T-helper 2 cell treated with Interferon-gamma antibody and Interleukin-4, amounts not matched to agents 5 μg/mL and 100 μg/mL, for 36 hours (primary cell): ENCODE measurements around the gene EPHA3.

ENCODE experiments used
- DNase-seq: peaks from one replicate; pipeline ENCODE4 v3.0.0; 2021; ENCODE audit warnings: low spot score
- H3K27ac Mint-ChIP-seq: one replicate; pipeline ENCODE4 v1.8.0; 2021; ENCODE audit warnings: mild to moderate bottlenecking, mixed read lengths
- H3K27me3 Mint-ChIP-seq: one replicate; pipeline ENCODE4 v1.8.0; 2021; ENCODE audit warnings: low read depth, mixed read lengths
- H3K36me3 Mint-ChIP-seq: one replicate; pipeline ENCODE4 v1.8.0; 2021; ENCODE audit warnings: low read depth, mixed read lengths
- H3K4me1 Mint-ChIP-seq: one replicate; pipeline ENCODE4 v1.8.0; 2021; ENCODE audit warnings: low read depth, mixed read lengths
- H3K4me3 Mint-ChIP-seq: one replicate; pipeline ENCODE4 v1.8.0; 2022; ENCODE audit warnings: mild to moderate bottlenecking, moderate library complexity, mixed read lengths
- H3K9me3 Mint-ChIP-seq: one replicate; pipeline ENCODE4 v1.8.0; 2021; ENCODE audit warnings: mixed read lengths

Gene EPHA3

DNA sequence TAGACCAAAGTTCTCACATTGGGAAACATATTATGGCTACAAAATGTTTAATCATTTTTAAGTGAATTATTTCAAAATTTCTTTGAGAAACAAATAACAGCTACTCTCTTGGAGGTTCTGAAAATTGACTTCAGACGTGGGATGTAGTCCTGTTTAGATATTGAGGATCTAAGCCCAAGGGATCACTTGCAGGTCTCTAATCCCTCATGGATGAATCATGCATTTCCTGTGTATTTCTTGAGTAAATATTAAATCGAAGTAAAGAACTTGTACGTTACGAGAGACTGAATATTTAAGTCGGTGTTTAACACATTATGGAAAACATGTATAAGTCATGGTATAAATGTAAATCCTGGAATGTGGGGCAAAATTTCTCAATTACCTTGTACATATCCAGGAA, 119.8 kb downstream of the EPHA3 start:
- no peaks in the 10 kb centered on the region for H3K36me3 Mint-ChIP-seq
- no peak overlapping the region for H3K4me3 Mint-ChIP-seq
- H3K4me1 Mint-ChIP-seq, result no peaks in the 10 kb centered on the region
- no peak for DNase-seq
- peaks cover 9% of the 10 kb centered on the region for H3K9me3 Mint-ChIP-seq
- H3K27me3 Mint-ChIP-seq, result no peaks in the 10 kb centered on the region
- no peak overlapping the region for H3K27ac Mint-ChIP-seq

DNA sequence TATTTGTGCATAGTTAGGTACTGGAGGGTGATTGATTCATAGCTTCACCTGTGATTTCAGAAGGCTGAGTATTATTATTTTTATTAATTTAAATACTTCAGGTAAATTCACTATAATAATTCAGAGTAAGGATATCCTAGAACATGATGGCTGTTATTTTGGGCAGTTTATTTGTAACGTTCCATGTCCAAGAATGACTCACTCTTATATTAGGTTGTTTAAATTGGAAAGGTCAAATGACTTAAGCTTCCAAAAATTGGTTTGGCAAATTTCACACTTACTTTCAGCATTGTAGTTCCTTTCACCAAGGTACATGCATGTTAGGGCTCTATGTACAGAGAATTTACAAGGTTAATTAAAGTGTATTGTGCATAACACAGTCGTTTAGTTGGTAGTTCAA, 120.2 kb downstream of the EPHA3 start:
- no peak for DNase-seq
- no peak overlapping the region for H3K4me3 Mint-ChIP-seq
- no peaks in the 10 kb centered on the region for H3K36me3 Mint-ChIP-seq
- H3K9me3 Mint-ChIP-seq, result peaks cover 9% of the 10 kb centered on the region
- no peaks in the 10 kb centered on the region for H3K4me1 Mint-ChIP-seq
- no peak overlapping the region for H3K27ac Mint-ChIP-seq
- no peaks in the 10 kb centered on the region for H3K27me3 Mint-ChIP-seq

DNA sequence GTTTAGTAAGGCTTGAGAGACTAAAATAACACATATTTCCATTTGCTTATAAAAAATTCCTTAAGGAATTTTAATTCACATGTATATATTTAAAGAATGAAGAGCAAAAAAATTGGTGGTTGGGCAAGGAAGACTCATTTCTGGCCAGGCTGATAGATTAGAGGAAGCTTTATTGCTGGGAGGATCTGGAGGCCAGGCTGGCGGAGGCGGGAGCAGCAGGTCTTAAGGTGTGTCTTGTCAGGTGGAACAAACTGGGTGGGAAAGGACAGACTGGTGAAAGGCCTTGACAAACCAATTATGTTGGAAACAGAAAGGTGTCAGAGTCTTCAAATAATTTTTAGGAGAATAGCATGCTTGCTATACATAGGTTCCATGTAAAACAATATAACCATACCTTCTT, 124.7 kb downstream of the EPHA3 start:
- Mint-ChIP-seq H3K9me3 (peaks cover 14% of the 10 kb centered on the region), H3K4me3 (no peak overlapping the region), H3K36me3 (no peaks in the 10 kb centered on the region), H3K4me1 (no peaks in the 10 kb centered on the region), H3K27me3 (no peaks in the 10 kb centered on the region), H3K27ac (no peak overlapping the region)
- DNase-seq, result no peak

DNA sequence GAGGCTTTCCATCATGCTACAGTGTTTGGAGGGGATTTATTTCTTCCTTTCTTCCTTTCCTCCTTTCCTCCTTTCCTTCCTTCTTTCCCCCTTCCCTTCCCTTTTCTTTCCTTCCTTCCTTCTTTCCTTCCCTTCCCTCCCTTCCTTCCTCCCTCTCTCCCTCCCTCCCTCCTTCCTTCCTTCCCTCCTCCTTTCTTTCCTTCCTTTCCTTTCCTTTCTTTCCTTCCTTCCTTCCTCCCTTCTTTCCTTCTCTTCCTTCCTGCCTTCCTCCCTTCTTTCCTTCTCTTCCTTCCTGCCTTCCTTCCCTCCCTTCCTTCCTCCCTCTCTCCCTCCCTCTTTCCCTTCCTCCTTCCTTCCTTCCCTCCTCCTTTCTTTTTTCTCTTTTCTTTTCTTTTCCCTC, 127.2 kb downstream of the EPHA3 start:
- Mint-ChIP-seq H3K36me3 (no peaks in the 10 kb centered on the region), H3K4me3 (no peak overlapping the region), H3K27me3 (no peaks in the 10 kb centered on the region), H3K9me3 (peaks cover 14% of the 10 kb centered on the region), H3K27ac (no peak overlapping the region), H3K4me1 (no peaks in the 10 kb centered on the region)
- no peak for DNase-seq

DNA sequence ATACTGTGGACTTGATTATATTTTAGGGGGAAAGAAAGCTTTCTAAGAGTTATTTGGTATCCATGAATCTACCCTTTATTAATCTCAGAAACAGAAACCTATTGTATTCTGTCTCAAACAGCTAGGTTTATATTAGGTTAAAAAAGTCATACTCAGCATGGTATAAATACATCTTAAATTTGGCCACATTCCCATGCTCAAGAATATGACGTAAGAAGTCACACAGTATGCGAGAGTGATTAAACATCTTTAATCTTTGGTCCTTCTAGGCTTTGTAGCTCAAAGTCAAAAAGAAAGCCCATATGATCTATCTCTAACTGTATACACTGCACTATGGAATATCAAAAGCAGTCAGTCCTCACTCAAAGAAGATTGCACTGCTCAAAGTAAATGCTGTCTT, 131.4 kb downstream of the EPHA3 start:
- no peak overlapping the region for H3K27ac Mint-ChIP-seq
- H3K9me3 Mint-ChIP-seq, result peaks cover 8% of the 10 kb centered on the region
- no peak overlapping the region for H3K4me3 Mint-ChIP-seq
- no peaks in the 10 kb centered on the region for H3K4me1 Mint-ChIP-seq
- H3K27me3 Mint-ChIP-seq, result no peaks in the 10 kb centered on the region
- no peak for DNase-seq
- H3K36me3 Mint-ChIP-seq, result no peaks in the 10 kb centered on the region

DNA sequence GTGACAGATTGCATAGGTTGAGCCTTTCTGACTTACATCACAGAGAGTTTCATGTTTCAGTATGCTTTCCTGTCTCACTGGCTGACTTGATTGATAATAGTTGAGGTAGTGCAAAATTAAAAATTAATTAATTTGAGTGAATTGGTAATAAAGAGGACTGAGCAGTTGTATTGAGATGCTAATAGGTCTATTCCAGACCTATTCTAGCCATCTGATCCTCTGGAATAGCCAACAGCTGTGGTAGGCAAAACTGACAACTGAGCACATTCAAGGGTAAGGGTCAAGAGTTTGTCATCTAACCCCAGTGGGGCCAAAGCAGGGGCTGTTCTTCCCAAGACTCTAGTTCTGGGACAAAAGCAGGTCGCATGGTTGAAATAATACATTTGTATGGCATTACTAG, 132.4 kb downstream of the EPHA3 start:
- DNase-seq, result no peak
- H3K4me1 Mint-ChIP-seq, result no peaks in the 10 kb centered on the region
- no peak overlapping the region for H3K27ac Mint-ChIP-seq
- peaks cover 7% of the 10 kb centered on the region for H3K9me3 Mint-ChIP-seq
- H3K36me3 Mint-ChIP-seq, result no peaks in the 10 kb centered on the region
- H3K27me3 Mint-ChIP-seq, result no peaks in the 10 kb centered on the region
- H3K4me3 Mint-ChIP-seq, result no peak overlapping the region

DNA sequence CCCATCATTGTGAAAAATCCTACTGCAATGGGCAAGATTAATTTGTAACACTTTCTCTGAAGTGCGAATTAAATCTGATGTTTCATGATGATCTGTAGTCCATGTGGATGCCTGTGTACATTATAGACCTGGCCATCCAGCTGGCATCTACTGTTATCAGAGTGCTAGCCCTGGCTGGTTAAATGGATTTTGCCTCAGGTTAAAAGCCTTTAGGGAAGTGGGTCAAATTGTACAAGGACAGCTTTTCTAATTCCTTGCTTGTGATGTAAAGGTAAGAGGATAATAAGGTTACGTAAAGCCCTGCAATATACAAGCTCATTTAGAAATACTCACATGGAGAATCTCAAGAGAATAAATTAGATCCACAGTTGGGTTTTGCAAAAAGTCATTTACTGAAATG, 138.2 kb downstream of the EPHA3 start:
- Mint-ChIP-seq H3K4me1 (no peaks in the 10 kb centered on the region), H3K27me3 (no peaks in the 10 kb centered on the region), H3K9me3 (peaks cover 10% of the 10 kb centered on the region), H3K4me3 (no peak overlapping the region), H3K27ac (no peak overlapping the region), H3K36me3 (no peaks in the 10 kb centered on the region)
- no peak for DNase-seq

DNA sequence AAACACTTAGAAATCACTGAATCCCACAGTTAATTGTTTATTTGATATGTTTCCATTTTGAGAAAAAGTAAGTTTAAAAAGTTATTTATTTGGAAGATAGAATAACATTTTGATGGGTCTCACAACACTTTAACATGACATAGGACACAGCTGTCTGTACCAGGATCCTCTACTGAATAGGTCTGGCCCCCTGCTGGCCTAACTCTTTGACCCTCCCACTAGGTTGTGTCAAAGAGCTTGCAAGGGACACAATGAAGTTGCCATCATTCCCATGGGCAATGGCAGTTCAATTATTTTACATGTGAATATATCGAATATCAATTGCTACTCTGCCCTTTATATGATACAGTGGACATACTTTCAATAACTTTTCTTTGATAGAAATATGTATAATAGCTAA, 138.9 kb downstream of the EPHA3 start:
- H3K27ac Mint-ChIP-seq, result no peak overlapping the region

DNA sequence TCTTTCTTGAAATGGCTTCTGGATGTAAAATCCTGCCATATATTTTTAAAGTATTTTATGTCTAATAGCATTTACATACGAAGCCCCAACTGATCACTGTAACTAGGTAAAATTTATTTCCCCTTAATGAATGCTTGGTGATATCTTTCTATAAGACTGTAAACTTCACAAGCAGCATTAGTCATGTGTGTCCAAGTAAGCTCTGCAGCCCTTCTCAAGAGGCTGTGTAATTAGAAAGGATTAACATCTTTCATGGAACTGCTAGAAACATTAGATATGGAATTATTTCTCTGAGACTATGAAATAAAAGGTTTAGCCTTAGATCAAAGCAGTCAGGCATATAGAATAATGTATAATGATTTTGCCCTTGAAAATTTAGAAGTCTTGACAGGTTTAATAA, 143.3 kb downstream of the EPHA3 start:
- no peak for DNase-seq
- H3K4me3 Mint-ChIP-seq, result no peak overlapping the region
- H3K27me3 Mint-ChIP-seq, result no peaks in the 10 kb centered on the region
- H3K9me3 Mint-ChIP-seq, result peaks cover 9% of the 10 kb centered on the region
- no peak overlapping the region for H3K27ac Mint-ChIP-seq
- no peaks in the 10 kb centered on the region for H3K4me1 Mint-ChIP-seq
- H3K36me3 Mint-ChIP-seq, result no peaks in the 10 kb centered on the region

More for the DNA sequence above, 138.9 kb downstream of the EPHA3 start:
- no peak for DNase-seq
- no peaks in the 10 kb centered on the region for H3K27me3 Mint-ChIP-seq
- no peak overlapping the region for H3K4me3 Mint-ChIP-seq
- no peaks in the 10 kb centered on the region for H3K4me1 Mint-ChIP-seq
- H3K36me3 Mint-ChIP-seq, result no peaks in the 10 kb centered on the region
- H3K9me3 Mint-ChIP-seq, result peaks cover 10% of the 10 kb centered on the region

DNA sequence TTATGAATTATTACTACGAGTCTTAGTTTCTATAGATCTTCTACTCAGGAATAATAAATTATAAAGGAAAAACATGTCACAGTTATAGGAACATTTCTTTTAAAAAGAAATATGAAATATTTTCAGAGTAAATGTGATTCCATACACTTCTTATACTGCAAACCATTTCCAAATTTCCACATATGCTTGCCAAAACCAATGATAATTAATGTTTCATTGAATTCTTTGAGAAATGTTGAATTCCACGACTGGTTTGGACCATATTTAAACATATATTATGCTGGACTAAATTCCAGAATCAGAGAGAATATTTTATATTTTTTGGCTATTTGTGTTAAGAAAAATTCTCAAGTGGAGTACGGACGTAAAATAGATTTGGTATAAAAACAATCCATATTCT, 144.6 kb downstream of the EPHA3 start:
- no peak for DNase-seq
- no peak overlapping the region for H3K4me3 Mint-ChIP-seq
- no peaks in the 10 kb centered on the region for H3K4me1 Mint-ChIP-seq
- H3K9me3 Mint-ChIP-seq, result peaks cover 9% of the 10 kb centered on the region
- no peak overlapping the region for H3K27ac Mint-ChIP-seq
- no peaks in the 10 kb centered on the region for H3K36me3 Mint-ChIP-seq
- no peaks in the 10 kb centered on the region for H3K27me3 Mint-ChIP-seq

DNA sequence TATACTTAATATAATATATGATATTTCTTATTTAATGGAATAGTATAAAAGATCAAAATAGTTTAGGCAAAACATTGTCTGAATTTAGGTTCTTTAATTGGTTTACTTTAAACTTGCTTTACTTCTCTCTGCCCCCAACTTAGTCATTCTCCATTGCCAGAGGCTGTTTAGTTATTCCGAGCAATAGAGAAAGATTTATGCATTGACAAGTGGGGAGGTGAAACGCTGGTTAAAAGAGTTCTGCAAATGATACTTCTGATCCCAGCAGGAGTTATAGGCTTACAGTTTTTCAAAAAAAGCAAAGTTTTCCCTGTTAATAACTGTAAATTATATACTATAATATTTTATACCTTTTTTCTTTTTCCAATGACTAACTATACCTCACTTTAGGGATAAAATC, 145.4 kb downstream of the EPHA3 start:
- Mint-ChIP-seq H3K36me3 (no peaks in the 10 kb centered on the region), H3K9me3 (peaks cover 9% of the 10 kb centered on the region), H3K27me3 (no peaks in the 10 kb centered on the region), H3K4me1 (no peaks in the 10 kb centered on the region), H3K4me3 (no peak overlapping the region), H3K27ac (no peak overlapping the region)
- no peak for DNase-seq

DNA sequence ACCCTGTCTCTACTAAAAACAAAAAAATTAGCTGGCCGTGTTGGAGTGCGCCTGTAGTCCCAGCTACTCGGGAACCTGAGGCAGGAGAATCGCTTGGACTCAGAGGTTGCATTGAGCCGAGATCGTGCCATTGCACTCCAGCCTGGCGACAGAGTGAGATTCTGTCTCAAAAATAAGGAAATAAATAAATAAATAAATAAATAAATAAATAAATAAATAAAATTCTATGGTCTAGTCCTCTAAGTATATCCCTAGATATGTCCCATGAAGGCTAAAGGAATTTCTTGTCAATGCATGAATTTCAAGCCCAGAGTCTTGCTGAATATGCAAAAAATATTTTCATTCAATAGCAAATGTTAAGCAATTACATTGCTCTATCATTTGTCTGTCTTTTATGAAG, 149.0 kb downstream of the EPHA3 start:
- Mint-ChIP-seq H3K27ac (no peak overlapping the region), H3K36me3 (no peaks in the 10 kb centered on the region), H3K27me3 (no peaks in the 10 kb centered on the region), H3K9me3 (peaks cover 5% of the 10 kb centered on the region), H3K4me1 (no peaks in the 10 kb centered on the region), H3K4me3 (no peak overlapping the region)
- no peak for DNase-seq

DNA sequence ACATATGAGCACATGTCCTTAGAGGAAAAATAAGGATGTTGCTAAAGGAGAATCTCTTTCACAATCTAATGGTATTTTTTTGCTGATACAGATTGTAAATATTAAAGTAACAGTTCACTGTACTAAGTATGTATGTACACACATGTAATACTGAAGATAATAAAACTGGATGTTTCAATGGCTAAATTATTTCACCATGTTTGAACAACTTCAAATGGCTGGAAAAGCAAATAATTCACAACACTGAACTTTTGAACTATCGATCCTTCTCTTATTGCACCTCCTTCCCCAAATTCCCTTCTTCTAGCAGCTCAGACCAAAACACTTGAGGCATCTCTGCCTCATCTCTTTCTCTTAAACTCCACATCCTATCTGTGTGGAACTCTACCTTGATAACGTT, 149.5 kb downstream of the EPHA3 start:
- H3K4me1 Mint-ChIP-seq, result no peaks in the 10 kb centered on the region

DNA sequence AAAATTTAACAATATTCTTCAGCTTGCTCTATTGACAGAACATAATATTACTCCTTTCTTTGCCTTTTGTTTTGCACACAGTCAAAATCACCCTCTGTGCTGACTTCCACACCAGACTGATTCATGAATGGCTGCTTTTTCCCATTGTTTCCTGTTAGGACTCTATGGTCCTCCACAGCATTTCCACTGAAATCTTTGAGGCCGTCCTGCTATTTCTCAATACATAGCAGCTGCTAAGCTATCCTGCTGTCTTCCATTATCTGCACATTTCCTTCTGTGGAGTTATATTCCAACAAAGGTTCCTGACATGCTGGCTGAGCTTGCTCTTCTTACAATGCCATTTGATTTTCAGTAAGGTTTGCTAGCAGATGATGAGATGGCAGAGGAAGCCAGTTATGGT, 153.3 kb downstream of the EPHA3 start:
- Mint-ChIP-seq H3K4me3 (no peak overlapping the region), H3K27me3 (no peaks in the 10 kb centered on the region), H3K36me3 (no peaks in the 10 kb centered on the region), H3K4me1 (no peaks in the 10 kb centered on the region), H3K27ac (no peak overlapping the region), H3K9me3 (peaks cover 5% of the 10 kb centered on the region)
- no peak for DNase-seq

More for the DNA sequence above, 149.5 kb downstream of the EPHA3 start:
- Mint-ChIP-seq H3K27ac (no peak overlapping the region), H3K4me3 (no peak overlapping the region), H3K36me3 (no peaks in the 10 kb centered on the region), H3K27me3 (no peaks in the 10 kb centered on the region), H3K9me3 (peaks cover 5% of the 10 kb centered on the region)
- no peak for DNase-seq

DNA sequence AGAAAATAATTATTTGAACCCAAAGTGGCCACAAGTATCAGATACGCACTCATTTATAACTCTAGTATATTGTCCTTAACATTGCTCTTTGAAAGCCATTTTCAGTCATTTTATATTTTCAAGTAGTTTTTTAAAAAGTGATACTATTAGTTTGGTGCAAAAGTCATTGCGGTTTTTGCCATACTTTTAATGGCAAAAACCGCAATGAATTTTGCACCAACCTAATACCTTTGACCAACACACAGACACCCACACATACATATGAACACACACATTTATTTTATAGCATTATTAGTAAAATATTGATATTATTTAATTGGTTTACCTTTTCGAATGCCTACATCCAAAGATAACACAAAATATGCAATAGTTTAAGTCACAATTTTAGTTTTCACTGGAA, 154.3 kb downstream of the EPHA3 start:
- H3K27me3 Mint-ChIP-seq, result no peaks in the 10 kb centered on the region
- H3K36me3 Mint-ChIP-seq, result no peaks in the 10 kb centered on the region
- H3K4me3 Mint-ChIP-seq, result no peak overlapping the region
- no peak for DNase-seq
- no peak overlapping the region for H3K27ac Mint-ChIP-seq
- H3K4me1 Mint-ChIP-seq, result no peaks in the 10 kb centered on the region
- peaks cover 5% of the 10 kb centered on the region for H3K9me3 Mint-ChIP-seq
